ENCODE results near the gene DSC1.
"Not testable (repeated sequence)": the region's sequence is repeated elsewhere in the genome, so short reads cannot be mapped to it uniquely, and the experiment has no call there.

The DSC1 gene

GRCh38 chr18:31189757-31190156 lies 27.1 kb upstream of the DSC1 start:
- no peak overlapping the region for H4K8ac ChIP-seq (ENCODE audit: low read depth, low read length)
- no peak overlapping the region for H3K23ac ChIP-seq (ENCODE audit: low read length)
- no peak overlapping the region for H2AK5ac ChIP-seq (ENCODE audit: low read length)
- H3K79me2 ChIP-seq (ENCODE audit: control insufficient read depth, insufficient read depth, low read length, poor library complexity): peaks cover 2% of the 10 kb centered on the region
- WGBS (ENCODE audit: extremely low coverage, insufficient coverage, insufficient read length): no CpG with 5 or more reads among the region's 2 CpGs
- H4K91ac ChIP-seq (ENCODE audit: low read depth, low read length): no peak overlapping the region
- no peaks in the 10 kb centered on the region for H3K27me3 ChIP-seq (ENCODE audit: insufficient read depth, low read length)
- H2BK12ac ChIP-seq (ENCODE audit: low read length): no peak overlapping the region
- no peak overlapping the region for H4K12ac ChIP-seq (ENCODE audit: low read depth, low read length)
- H3K14ac ChIP-seq (ENCODE audit: low read length): no peak overlapping the region
- no peak overlapping the region for H2BK5ac ChIP-seq (ENCODE audit: low read depth, low read length, poor library complexity)
- H3K9ac ChIP-seq (ENCODE audit: low read length): no peak overlapping the region
- H3K36me3 ChIP-seq (ENCODE audit: control insufficient read depth in 1 of 2, insufficient read depth in 2 of 2, low read length in 2 of 2): no peaks in the 10 kb centered on the region
- H3K79me1 ChIP-seq (ENCODE audit: low read length): peaks cover 2% of the 10 kb centered on the region
- no peak overlapping the region for H3K4ac ChIP-seq (ENCODE audit: low read depth, low read length)
- H3K4me3 ChIP-seq (ENCODE audit: low read depth, low read length): no peak overlapping the region
- no peak overlapping the region for H3K18ac ChIP-seq (ENCODE audit: low read length)
- no peaks in the 10 kb centered on the region for H3K9me3 ChIP-seq (ENCODE audit: insufficient read depth, low read depth, low read length)
- H3K4me2 ChIP-seq (ENCODE audit: low read length): no peak overlapping the region
- DNase-seq: no peak
- no peak overlapping the region for H2AFZ ChIP-seq (ENCODE audit: insufficient read depth, low read length, poor library complexity)
- no peak overlapping the region for H3K27ac ChIP-seq (ENCODE audit: low read depth, low read length)
- peaks cover 0 to 6% of the 10 kb centered on the region in 2 experiments for H3K4me1 ChIP-seq (ENCODE audit: control insufficient read depth in 1 of 2, insufficient read depth in 2 of 2, low read length in 2 of 2)
- H2BK120ac ChIP-seq (ENCODE audit: insufficient read depth, low read length, poor library complexity): no peak overlapping the region

GRCh38 chr18:31185186-31185950 lies 22.7 kb upstream of the DSC1 start:
- Histone ChIP-seq H3K79me1 (ENCODE audit: low read length) (no peaks in the 10 kb centered on the region), H3K79me2 (ENCODE audit: control insufficient read depth, insufficient read depth, low read length, poor library complexity) (peaks cover 2% of the 10 kb centered on the region), H3K36me3 (ENCODE audit: control insufficient read depth in 1 of 2, insufficient read depth in 2 of 2, low read length in 2 of 2) (no peaks in the 10 kb centered on the region), H3K18ac (ENCODE audit: low read length) (no peak overlapping the region), H3K4ac (ENCODE audit: low read depth, low read length) (no peak overlapping the region), H3K9me3 (ENCODE audit: insufficient read depth, low read depth, low read length) (no peaks in the 10 kb centered on the region), H3K27ac (ENCODE audit: low read depth, low read length) (no peak overlapping the region), H2BK12ac (ENCODE audit: low read length) (no peak overlapping the region), H2BK120ac (ENCODE audit: insufficient read depth, low read length, poor library complexity) (no peak overlapping the region), H3K4me2 (ENCODE audit: low read length) (no peak overlapping the region), H2AFZ (ENCODE audit: insufficient read depth, low read length, poor library complexity) (no peak overlapping the region), H3K14ac (ENCODE audit: low read length) (no peak overlapping the region), H3K23ac (ENCODE audit: low read length) (no peak overlapping the region), H4K8ac (ENCODE audit: low read depth, low read length) (no peak overlapping the region), H3K4me3 (ENCODE audit: low read depth, low read length) (no peak overlapping the region), H3K4me1 (ENCODE audit: control insufficient read depth in 1 of 2, insufficient read depth in 2 of 2, low read length in 2 of 2) (peaks cover 0 to 3% of the 10 kb centered on the region in 2 experiments), H2AK5ac (ENCODE audit: low read length) (no peak overlapping the region), H3K27me3 (ENCODE audit: insufficient read depth, low read length) (no peaks in the 10 kb centered on the region), H2BK5ac (ENCODE audit: low read depth, low read length, poor library complexity) (no peak overlapping the region), H3K9ac (ENCODE audit: low read length) (no peak overlapping the region), H4K12ac (ENCODE audit: low read depth, low read length) (no peak overlapping the region), H4K91ac (ENCODE audit: low read depth, low read length) (no peak overlapping the region)
- no CpG with 5 or more reads among the region's 4 CpGs for WGBS (ENCODE audit: extremely low coverage, insufficient coverage, insufficient read length)
- no peak for DNase-seq

- Histone ChIP-seq H3K79me2 (ENCODE audit: control insufficient read depth, insufficient read depth, low read length, poor library complexity) (no peaks in the 10 kb centered on the region), H3K9me3 (ENCODE audit: insufficient read depth, low read depth, low read length) (no peaks in the 10 kb centered on the region), H3K14ac (ENCODE audit: low read length) (no peak overlapping the region), H2BK12ac (ENCODE audit: low read length) (no peak overlapping the region), H4K91ac (ENCODE audit: low read depth, low read length) (no peak overlapping the region), H3K27me3 (ENCODE audit: insufficient read depth, low read length) (no peaks in the 10 kb centered on the region), H3K4me2 (ENCODE audit: low read length) (no peak overlapping the region), H4K8ac (ENCODE audit: low read depth, low read length) (no peak overlapping the region), H3K79me1 (ENCODE audit: low read length) (no peaks in the 10 kb centered on the region), H3K9ac (ENCODE audit: low read length) (no peak overlapping the region), H3K4me1 (ENCODE audit: control insufficient read depth in 1 of 2, insufficient read depth in 2 of 2, low read length in 2 of 2) (no peaks in the 10 kb centered on the region), H4K12ac (ENCODE audit: low read depth, low read length) (no peak overlapping the region), H2AK5ac (ENCODE audit: low read length) (no peak overlapping the region), H2BK120ac (ENCODE audit: insufficient read depth, low read length, poor library complexity) (no peak overlapping the region), H3K23ac (ENCODE audit: low read length) (no peak overlapping the region), H3K4ac (ENCODE audit: low read depth, low read length) (no peak overlapping the region), H2BK5ac (ENCODE audit: low read depth, low read length, poor library complexity) (no peak overlapping the region), H3K27ac (ENCODE audit: low read depth, low read length) (no peak overlapping the region), H3K18ac (ENCODE audit: low read length) (no peak overlapping the region), H3K36me3 (ENCODE audit: control insufficient read depth in 1 of 2, insufficient read depth in 2 of 2, low read length in 2 of 2) (no peaks in the 10 kb centered on the region), H3K4me3 (ENCODE audit: low read depth, low read length) (no peak overlapping the region), H2AFZ (ENCODE audit: insufficient read depth, low read length, poor library complexity) (no peak overlapping the region)
- no CpG with 5 or more reads among the region's 2 CpGs for WGBS (ENCODE audit: extremely low coverage, insufficient coverage, insufficient read length)
- DNase-seq: no peak
Measured at GRCh38 chr18:31183302-31183701, 20.6 kb upstream of the DSC1 start.

GRCh38 chr18:31177369-31177768 lies 14.7 kb upstream of the DSC1 start:
- not testable (repeated sequence) for H4K91ac ChIP-seq (ENCODE audit: low read depth, low read length); H2AFZ ChIP-seq (ENCODE audit: insufficient read depth, low read length, poor library complexity); H2BK120ac ChIP-seq (ENCODE audit: insufficient read depth, low read length, poor library complexity); H3K9ac ChIP-seq (ENCODE audit: low read length); H3K18ac ChIP-seq (ENCODE audit: low read length); H3K4me2 ChIP-seq (ENCODE audit: low read length); H4K12ac ChIP-seq (ENCODE audit: low read depth, low read length); H3K79me2 ChIP-seq (ENCODE audit: control insufficient read depth, insufficient read depth, low read length, poor library complexity); H3K4me3 ChIP-seq (ENCODE audit: low read depth, low read length); H3K27me3 ChIP-seq (ENCODE audit: insufficient read depth, low read length); H3K9me3 ChIP-seq (ENCODE audit: insufficient read depth, low read depth, low read length); DNase-seq; H3K4ac ChIP-seq (ENCODE audit: low read depth, low read length); H3K36me3 ChIP-seq (ENCODE audit: control insufficient read depth in 1 of 2, insufficient read depth in 2 of 2, low read length in 2 of 2); H4K8ac ChIP-seq (ENCODE audit: low read depth, low read length); H3K23ac ChIP-seq (ENCODE audit: low read length); H3K14ac ChIP-seq (ENCODE audit: low read length); H2AK5ac ChIP-seq (ENCODE audit: low read length); H3K79me1 ChIP-seq (ENCODE audit: low read length); H2BK5ac ChIP-seq (ENCODE audit: low read depth, low read length, poor library complexity); H2BK12ac ChIP-seq (ENCODE audit: low read length); H3K4me1 ChIP-seq (ENCODE audit: control insufficient read depth in 1 of 2, insufficient read depth in 2 of 2, low read length in 2 of 2); H3K27ac ChIP-seq (ENCODE audit: low read depth, low read length)
- no CpG with 5 or more reads among the region's 6 CpGs for whole genome bisulfite sequencing (ENCODE audit: extremely low coverage, insufficient coverage, insufficient read length)
